Stimulated activated CD4-positive, alpha-beta T cell treated with anti-CD3 and anti-CD28 coated beads, TNF-alpha, amount 100 ng/mL, for 24 hours (primary cell): ENCODE data around the gene TGIF1.

ENCODE experiments used
- DNase-seq, 3 experiments: peaks; one replicate each; pipeline ENCODE4 v3.0.0-alpha.2; 2020; ENCODE audit warnings: low read depth in 3 of 3

TGIF1 gene

GRCh38 chr18:3482258-3482657 is 32.3 kb downstream of the TGIF1 start:
- DNase-seq = no peak

- no peak for DNase-seq
Measured at GRCh38 chr18:3485153-3486149, 35.5 kb downstream of the TGIF1 start.

GRCh38 chr18:3486512-3486911 is 36.5 kb downstream of the TGIF1 start:
- DNase-seq = no peak

- DNase-seq = no peak
Measured at GRCh38 chr18:3489462-3489861, 39.5 kb downstream of the TGIF1 start.

GRCh38 chr18:3491981-3492555 is 42.1 kb downstream of the TGIF1 start:
- DNase-seq = no peak

- no peak for DNase-seq
Measured at GRCh38 chr18:3492721-3493120, 42.7 kb downstream of the TGIF1 start.

- no peak for DNase-seq
Measured at GRCh38 chr18:3493501-3494244, 43.7 kb downstream of the TGIF1 start.

GRCh38 chr18:3494245-3494526 is 44.2 kb downstream of the TGIF1 start:
- DNase-seq = no peak

GRCh38 chr18:3494569-3494968 is 44.6 kb downstream of the TGIF1 start:
- no peak for DNase-seq

GRCh38 chr18:3495691-3496430 is 45.9 kb downstream of the TGIF1 start:
- no peak for DNase-seq

GRCh38 chr18:3498698-3499471 is 48.9 kb downstream of the TGIF1 start:
- DNase-seq = peak in 1 of 3 experiments; percentile 5

GRCh38 chr18:3499501-3499900 is 49.5 kb downstream of the TGIF1 start:
- no peak for DNase-seq

GRCh38 chr18:3500016-3500415 is 50.0 kb downstream of the TGIF1 start:
- no peak for DNase-seq

GRCh38 chr18:3502650-3503049 is 52.7 kb downstream of the TGIF1 start:
- DNase-seq = no peak

- DNase-seq = no peak
Measured at GRCh38 chr18:3504637-3505036, 54.7 kb downstream of the TGIF1 start.

- DNase-seq = no peak
Measured at GRCh38 chr18:3508576-3509549, 58.9 kb downstream of the TGIF1 start.
